K562 (cell line): ENCODE results near the gene PRUNE1. TPM values are rescaled to one million over a fixed set of nuclear protein-coding genes. Genes with fewer than 3 reads are reported as not detected.
A peak's percentile ranks its signal among the peaks of the same experiment; 100 is the strongest.

ENCODE experiments used
- ATAC-seq: fragments of 200-7000 bp; cut with Tn5 transposase; 3 replicates; pipeline ENCODE4 v1.9.1; 2020; ENCODE audit warnings: moderate library complexity
- BruUV-seq: library from RNA; stranded (reverse); fragments of 400-500 nt; replicated peaks from 2 replicates; lab custom pipeline; 2021; lab: Mats Ljungman, UMichigan
- CTCF ChIA-PET: fragments of 300-600 bp; formaldehyde crosslinking; extraction: SDS; loops from one replicate; lab custom pipeline; 2021; ENCODE audit warnings: low intra/inter-chr PET ratio; lab: Yijun Ruan, JAX
- POLR2A ChIA-PET: fragments of 300-600, 350-650 bp; sonication (Branson Sonifier 250); formaldehyde crosslinking; extraction: SDS; loops from one replicate; lab custom pipeline; 2021; ENCODE audit warnings: antibody characterized with exemption, inconsistent platforms; lab: Yijun Ruan, JAX
- DNase-seq, 4 experiments: peaks; one replicate each; pipeline versions ENCODE4 v3.0.0 to v3.0.0-alpha.2; 2011 to 2018; ENCODE audit warnings: low spot score in 3 of 4, mixed read lengths in 3 of 4; ENCODE audit errors: extremely low read depth in 1 of 4
- FAIRE-seq: peaks from 2 replicates; lab custom pipeline; 2011; peaks lifted over from hg19 to GRCh38; lab: Jason Lieb, UNC
- H2AFZ ChIP-seq: 2 replicates; pipeline ENCODE4 v1.6.0; 2011; ENCODE audit warnings: low read depth, low read length, control low read depth, inconsistent platforms
- H3K27ac ChIP-seq: fragments of 200-600 bp; 3 replicates; pipeline ENCODE4 v1.8.0; 2011; ENCODE audit warnings: low read depth, mild to moderate bottlenecking, control low read depth, inconsistent platforms, low read length, moderate library complexity, mixed read lengths; ENCODE audit errors: extremely low read depth
- H3K27me3 ChIP-seq, 2 experiments: fragments of 300-600 bp in 1 of 2; 2 replicates in 1 of 2; 3 replicates in 1 of 2; pipeline versions ENCODE4 v1.6.0 to v1.8.0; 2011; ENCODE audit warnings: inconsistent platforms in 2 of 2, low read length in 2 of 2, mild to moderate bottlenecking in 1 of 2, mixed read lengths in 1 of 2, moderate library complexity in 1 of 2; ENCODE audit not compliant: control insufficient read depth in 2 of 2, insufficient read depth in 2 of 2
- H3K36me3 ChIP-seq: fragments of 300-600 bp; 3 replicates; pipeline ENCODE4 v1.8.0; 2011; ENCODE audit warnings: mild to moderate bottlenecking, low read length, inconsistent platforms; ENCODE audit not compliant: control insufficient read depth, insufficient read depth
- H3K4me1 ChIP-seq, 2 experiments: fragments of 200-600 bp in 1 of 2; replicated peaks in 1 of 2; 2 replicates in 1 of 2; 3 replicates in 1 of 2; pipeline versions ENCODE4 v1.5.1 to v1.8.0; 2011; ENCODE audit warnings: inconsistent platforms in 2 of 2, low read length in 2 of 2, mild to moderate bottlenecking in 1 of 2, mixed read lengths in 1 of 2, moderate library complexity in 1 of 2; ENCODE audit not compliant: control insufficient read depth in 2 of 2, insufficient read depth in 2 of 2
- H3K4me2 ChIP-seq: 2 replicates; pipeline ENCODE4 v1.6.1; 2011; ENCODE audit warnings: low read length, control low read depth, inconsistent platforms, mixed read lengths; ENCODE audit not compliant: insufficient read depth
- H3K4me3 ChIP-seq: fragments of 200-600 bp; sonication (generic), shearing (Covaris generic); 2 replicates; pipeline ENCODE4 v1.5.1; 2016; ENCODE audit warnings: control low read depth, inconsistent platforms
- H3K79me2 ChIP-seq: fragments of 200-600 bp; 3 replicates; pipeline ENCODE4 v1.8.0; 2011; ENCODE audit warnings: low read length, inconsistent platforms; ENCODE audit not compliant: control insufficient read depth, insufficient read depth
- H3K9ac ChIP-seq, 2 experiments: 2 replicates each; pipeline versions ENCODE4 v1.6.0 to v1.6.1; 2011; ENCODE audit warnings: low read depth in 2 of 2, low read length in 2 of 2, control low read depth in 1 of 2, inconsistent platforms in 1 of 2, mild to moderate bottlenecking in 1 of 2, mixed read lengths in 1 of 2; ENCODE audit not compliant: insufficient read depth in 1 of 2
- H3K9me1 ChIP-seq: one replicate; pipeline ENCODE4 v1.6.0; 2011; ENCODE audit warnings: inconsistent platforms, mild to moderate bottlenecking, low read length, moderate library complexity; ENCODE audit not compliant: control insufficient read depth, insufficient read depth
- H3K9me3 ChIP-seq: replicated peaks from 2 replicates; pipeline ENCODE4 v1.5.1; 2011; ENCODE audit warnings: low read depth, low read length, inconsistent platforms; ENCODE audit not compliant: control insufficient read depth, insufficient read depth
- H4K20me1 ChIP-seq: replicated peaks from 2 replicates; pipeline ENCODE4 v1.6.1; 2011; ENCODE audit warnings: low read length, inconsistent platforms, mixed read lengths; ENCODE audit not compliant: control insufficient read depth, insufficient read depth
- MYNN ChIP-seq, 2 experiments: sonication (generic); formaldehyde crosslinking in 1 of 2; IDR thresholded peaks; 2 replicates each; pipeline versions ENCODE4 v1.5.0 to v1.6.1; 2016 to 2020; ENCODE audit warnings: antibody characterized with exemption in 1 of 2, missing genetic modification reagents in 1 of 2
- NR4A1 ChIP-seq, 2 experiments: fragments of 250-450 bp in 1 of 2; fragments of 450-650 bp in 1 of 2; sonication (Bioruptor Pico) in 1 of 2; IDR thresholded peaks; 2 replicates each; pipeline versions ENCODE4 v1.4.0 to v1.6.1; 2016 to 2020; ENCODE audit warnings: mild to moderate bottlenecking in 2 of 2, missing compliant biosample characterization in 1 of 2, missing genetic modification characterization in 1 of 2, moderate library complexity in 1 of 2
- POLR2A ChIP-seq: fragments of 450-650 bp; conservative IDR thresholded peaks from 2 replicates; pipeline ENCODE4 v1.6.1; 2016
- POLR2AphosphoS5 ChIP-seq: IDR thresholded peaks from 2 replicates; pipeline ENCODE4 v1.6.1; 2011; ENCODE audit warnings: mild to moderate bottlenecking, low read depth, low read length, moderate library complexity; ENCODE audit not compliant: control insufficient read depth, insufficient read depth
- POLR2G ChIP-seq: fragments of 200-400 bp; formaldehyde crosslinking; IDR thresholded peaks from 2 replicates; pipeline ENCODE4 v1.6.1; 2017; ENCODE audit warnings: low read depth, mild to moderate bottlenecking, antibody characterized with exemption, low read length, moderate library complexity
- SP1 ChIP-seq: sonication (generic); formaldehyde crosslinking; IDR thresholded peaks from 2 replicates; pipeline ENCODE4 v1.8.1; 2022; ENCODE audit warnings: mild to moderate bottlenecking, missing genetic modification reagents
- SUPT5H ChIP-seq: fragments of 450-650 bp; IDR thresholded peaks from 2 replicates; pipeline ENCODE4 v1.6.1; 2016
- ZNF184 ChIP-seq: sonication (generic); formaldehyde crosslinking; IDR thresholded peaks from 2 replicates; pipeline ENCODE4 v1.5.0; 2020; ENCODE audit warnings: missing genetic modification reagents
- ZNF717 ChIP-seq: fragments of 250-450 bp; sonication (Bioruptor Pico); IDR thresholded peaks from 2 replicates; pipeline ENCODE4 v1.5.0; 2021
- WGBS: fragments of 100-300 bp; shearing (Covaris generic); methylation state at CpG from one replicate; pipeline ENCODE4 v1.1.6; 2016; ENCODE audit warnings: low coverage, mixed read lengths; ENCODE audit not compliant: insufficient coverage; ENCODE audit errors: missing lambda C conversion rate; 5-methylcytosine and 5-hydroxymethylcytosine counted together
- in situ Hi-C: fragments of 300-500 bp; cut with MboI; formaldehyde crosslinking; loops from 4 replicates; pipeline ENCODE4 v1.15.0; 2018; ENCODE audit warnings: inconsistent platforms, mixed read lengths
- intact Hi-C: fragments of 100-400 bp; cut with micrococcal nuclease; formaldehyde crosslinking; loops from 2 replicates; pipeline ENCODE4 v1.14.2; 2022
- polyA plus RNA-seq, 8 experiments: library from polyadenylated mRNA; depleted of rRNA in 4 of 8; stranded (reverse) in 5 of 8; unstranded in 3 of 8; fragments of >200 nt; fragmentation: Nextera tagmentation in 2 of 8; fragmentation: Illumina TruSeq in 1 of 8; extraction: Ambion mirVana in 2 of 8; extraction: Trizol in 1 of 8; gene quantifications; 2 replicates each; pipeline versions ENCODE4 v1.2.1 to v1.2.3, GENCODE V29; 2011 to 2014; ENCODE audit warnings: inconsistent platforms in 1 of 8, missing spikeins in 1 of 8
- total RNA-seq, 7 experiments: library from RNA; depleted of rRNA in 6 of 7; stranded (reverse); fragments of >200 nt in 6 of 7; fragmentation: Illumina TruSeq in 2 of 7; extraction: Trizol in 2 of 7; gene quantifications; 2 replicates each; pipeline versions ENCODE4 v1.2.1 to v1.2.3, GENCODE V29; 2011 to 2021; ENCODE audit warnings: low replicate concordance in 1 of 7
- TF ChIP-seq, protein P1 (sequence below): IDR thresholded peaks from 3 replicates; pipeline ENCODE4 v1.6.1; 2011; ENCODE audit warnings: borderline replicate concordance, mild to moderate bottlenecking; ENCODE audit not compliant: insufficient read length, insufficient read depth
- TF ChIP-seq, protein P2 (sequence below): fragments of 450-650 bp; formaldehyde crosslinking; IDR thresholded peaks from 2 replicates; pipeline ENCODE4 v1.4.0; 2022; ENCODE audit warnings: missing genetic modification characterization

The PRUNE1 gene
- total and polyA plus RNA-seq, 9 of the 15 experiments (the other 6 are each of a cell fraction or from before 2014, with no cell fraction given), result 16.7 to 48.3 (median 26.2) TPM

DNA sequence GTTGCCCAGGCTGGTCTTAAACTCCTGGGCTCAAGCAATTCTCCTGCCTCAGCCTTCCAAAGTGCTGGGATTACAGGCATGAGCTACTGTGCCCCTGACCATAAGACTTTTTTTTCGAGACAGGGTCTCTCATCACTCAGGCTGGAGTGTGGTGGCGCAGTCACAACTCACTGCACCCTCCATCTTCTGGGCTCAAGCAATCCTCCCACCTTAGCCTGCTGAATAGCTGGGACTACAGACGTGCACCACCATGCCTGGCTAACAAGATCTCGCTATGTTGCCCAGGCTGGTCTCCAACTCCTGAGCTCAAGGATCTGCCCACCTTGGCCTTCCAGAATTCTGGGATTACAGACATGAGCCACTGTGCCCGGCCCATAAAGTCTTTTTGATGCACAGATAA, 41.2 kb downstream of the PRUNE1 start:
- Histone ChIP-seq H3K36me3 (peaks cover 47% of the 10 kb centered on the region), H3K4me1 (peaks cover 24 to 28% of the 10 kb centered on the region in 2 experiments; a peak in 4 of 5 replicates), H3K9me1 (peaks cover 2% of the 10 kb centered on the region), H2AFZ (no peak overlapping the region), H3K9me3 (no peaks in the 10 kb centered on the region), H3K79me2 (peaks cover 25% of the 10 kb centered on the region), H3K9ac (peak overlapping the region in 1 of 2 experiments; percentile 60; a peak in 1 of 4 replicates), H3K27me3 (no peaks in the 10 kb centered on the region), H3K4me2 (0 out of 2 replicates have a peak overlapping the region, but pooled peaks have one; percentile 12), H3K27ac (no peak overlapping the region; the same call in 2 of the 3 replicates), H4K20me1 (no peaks in the 10 kb centered on the region), H3K4me3 (no peak overlapping the region)
- no peak for DNase-seq
- peak; percentile 1; the same call in 1 of the 2 replicates for TF ChIP-seq SUPT5H
- TF ChIP-seq MYNN (IDR thresholded peaks at IDR 0.05), result 0 out of 2 replicates have a peak, but pooled peaks have one; percentile 46
- no peak for TF ChIP-seq MYNN (CRISPR knock-in tag; IDR thresholded peaks at IDR 0.05)
- no peak for TF ChIP-seq ZNF184 (CRISPR knock-in tag)
- ChIA-PET CTCF (no interaction called here), POLR2A (interaction anchor here (0.9 to 2.9 kb wide), 8 partner anchors 8 to 43 kb away, joined by 3 to 36 read pairs (median 5); partner anchors contain the start of genes BNIPL, CDC42SE1, MINDY1 and MLLT11)
- intact Hi-C loops (no loop called here), in situ Hi-C loops (no loop called here)
- ATAC-seq, result peak; percentile 15
- BruUV-seq, result no TSS peak
- no peak for FAIRE-seq
- 73% methylated on average over 5 of the region's 5 CpGs for WGBS

DNA sequence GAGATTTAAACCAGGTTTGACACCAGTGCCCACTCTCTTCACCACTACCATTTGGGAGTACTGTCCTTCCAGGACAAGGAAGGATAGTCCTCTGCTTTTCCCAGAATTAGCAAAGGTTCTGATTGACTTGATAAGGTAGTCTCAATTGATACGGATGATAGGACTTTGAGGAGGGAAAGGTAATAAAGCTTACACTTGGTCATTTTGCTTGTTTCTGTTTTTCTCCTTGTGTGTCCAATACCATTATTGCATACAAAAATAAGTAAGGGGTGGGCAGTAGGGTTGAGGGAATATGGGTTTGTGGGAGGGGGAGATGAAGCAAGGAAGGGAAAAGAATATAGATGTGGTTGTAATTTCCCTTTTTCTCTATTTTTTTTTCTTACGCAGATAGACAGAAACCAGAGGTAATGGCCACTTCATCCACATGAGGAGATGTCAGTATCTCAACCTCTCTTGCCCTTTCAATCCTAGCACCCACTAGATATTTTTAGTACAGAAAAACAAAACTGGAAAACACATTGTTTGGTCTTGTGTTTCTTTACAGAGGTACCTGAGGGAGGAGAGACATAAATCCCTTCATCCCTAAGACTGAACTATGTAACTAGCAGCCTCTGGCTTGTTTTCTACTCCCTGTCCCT, 41.9 kb downstream of the PRUNE1 start:
- Histone ChIP-seq H3K9ac (no peak overlapping the region), H4K20me1 (0 out of 2 replicates have a peak, but pooled peaks cover 3% of the 10 kb centered on the region), H3K27ac (no peak overlapping the region), H2AFZ (no peak overlapping the region), H3K9me3 (no peaks in the 10 kb centered on the region), H3K79me2 (peaks cover 32% of the 10 kb centered on the region), H3K4me3 (no peak overlapping the region), H3K4me2 (peak overlapping the region; percentile 6; the same call in 1 of the 2 replicates), H3K9me1 (peaks cover 2% of the 10 kb centered on the region), H3K4me1 (peaks cover 24 to 35% of the 10 kb centered on the region in 2 experiments), H3K27me3 (no peaks in the 10 kb centered on the region), H3K36me3 (peaks cover 54% of the 10 kb centered on the region)
- in situ Hi-C loops (no loop called here), intact Hi-C loops (no loop called here)
- FAIRE-seq, result no peak
- no peak for DNase-seq
- POLR2A ChIA-PET, result interaction anchor here (0.8 to 2.9 kb wide), 12 partner anchors 8 to 128 kb away, joined by 3 to 36 read pairs (median 5); partner anchors contain the start of genes BNIPL, CDC42SE1, MINDY1 and MLLT11
- CTCF ChIA-PET, result no interaction called here
- no TSS peak for BruUV-seq
- WGBS, result 60% methylated on average over 1 of the region's 2 CpGs
- no peak for ATAC-seq
- TF ChIP-seq POLR2A (peak; percentile 74), POLR2AphosphoS5 (peak; percentile 17), NR4A1 (CRISPR knock-in tag; IDR thresholded peaks at IDR 0.05) (no peak), NR4A1 (tag; IDR thresholded peaks at IDR 0.05) (no peak), SP1 (CRISPR knock-in tag) (no peak), POLR2G (peak; percentile 42; the same call in 1 of the 2 replicates), SUPT5H (peak; percentile 74), ZNF717 (CRISPR knock-in tag) (0 out of 2 replicates have a peak, but pooled peaks have one; percentile 18)
- TF ChIP-seq, protein P1, sequence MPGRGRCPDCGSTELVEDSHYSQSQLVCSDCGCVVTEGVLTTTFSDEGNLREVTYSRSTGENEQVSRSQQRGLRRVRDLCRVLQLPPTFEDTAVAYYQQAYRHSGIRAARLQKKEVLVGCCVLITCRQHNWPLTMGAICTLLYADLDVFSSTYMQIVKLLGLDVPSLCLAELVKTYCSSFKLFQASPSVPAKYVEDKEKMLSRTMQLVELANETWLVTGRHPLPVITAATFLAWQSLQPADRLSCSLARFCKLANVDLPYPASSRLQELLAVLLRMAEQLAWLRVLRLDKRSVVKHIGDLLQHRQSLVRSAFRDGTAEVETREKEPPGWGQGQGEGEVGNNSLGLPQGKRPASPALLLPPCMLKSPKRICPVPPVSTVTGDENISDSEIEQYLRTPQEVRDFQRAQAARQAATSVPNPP, result no peak
- TF ChIP-seq, protein P2, sequence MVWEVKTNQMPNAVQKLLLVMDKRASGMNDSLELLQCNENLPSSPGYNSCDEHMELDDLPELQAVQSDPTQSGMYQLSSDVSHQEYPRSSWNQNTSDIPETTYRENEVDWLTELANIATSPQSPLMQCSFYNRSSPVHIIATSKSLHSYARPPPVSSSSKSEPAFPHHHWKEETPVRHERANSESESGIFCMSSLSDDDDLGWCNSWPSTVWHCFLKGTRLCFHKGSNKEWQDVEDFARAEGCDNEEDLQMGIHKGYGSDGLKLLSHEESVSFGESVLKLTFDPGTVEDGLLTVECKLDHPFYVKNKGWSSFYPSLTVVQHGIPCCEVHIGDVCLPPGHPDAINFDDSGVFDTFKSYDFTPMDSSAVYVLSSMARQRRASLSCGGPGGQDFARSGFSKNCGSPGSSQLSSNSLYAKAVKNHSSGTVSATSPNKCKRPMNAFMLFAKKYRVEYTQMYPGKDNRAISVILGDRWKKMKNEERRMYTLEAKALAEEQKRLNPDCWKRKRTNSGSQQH (CRISPR knock-in tag), result peak; percentile 26; the same call in 1 of the 2 replicates
